Mucosa of stomach (tissue), 1 donor: Measurements from ENCODE around the gene TMEM86A.
A peak's percentile ranks its signal among the peaks of the same experiment; 100 is the strongest.
"Not testable (repeated sequence)": the region's sequence is repeated elsewhere in the genome, so short reads cannot be mapped to it uniquely, and the experiment has no call there.

Source experiments
- H3K27me3 ChIP-seq: one replicate; pipeline ENCODE4 v1.7.0; 2013; ENCODE audit warnings: mild to moderate bottlenecking, low read length; ENCODE audit not compliant: control insufficient read depth, insufficient read depth
- H3K36me3 ChIP-seq: one replicate; pipeline ENCODE4 v1.7.0; 2013; ENCODE audit warnings: low read length; ENCODE audit not compliant: control insufficient read depth, insufficient read depth
- H3K4me1 ChIP-seq: one replicate; pipeline ENCODE4 v1.7.0; 2013; ENCODE audit warnings: mild to moderate bottlenecking, low read length; ENCODE audit not compliant: control insufficient read depth, insufficient read depth
- H3K4me3 ChIP-seq: one replicate; pipeline ENCODE4 v1.7.0; 2013; ENCODE audit warnings: low read length
- H3K9ac ChIP-seq: one replicate; pipeline ENCODE4 v1.7.0; 2013; ENCODE audit warnings: mild to moderate bottlenecking, low read length, moderate library complexity
- H3K9me3 ChIP-seq: one replicate; pipeline ENCODE4 v1.7.0; 2013; ENCODE audit warnings: mild to moderate bottlenecking, low read length, moderate library complexity; ENCODE audit not compliant: control insufficient read depth
- donor health status: Pancreatic carcinoma.

TMEM86A gene

GRCh38 chr11:18681949-18682348 lies 16.6 kb upstream of the TMEM86A start:
- not testable (repeated sequence) for H3K9ac ChIP-seq, H3K9me3 ChIP-seq, H3K27me3 ChIP-seq, H3K4me3 ChIP-seq, H3K4me1 ChIP-seq, H3K36me3 ChIP-seq

- no peak overlapping the region for H3K4me3 ChIP-seq
Measured at GRCh38 chr11:18682466-18682865, 16.1 kb upstream of the TMEM86A start.

GRCh38 chr11:18684267-18684666 lies 14.3 kb upstream of the TMEM86A start:
- H3K9me3 ChIP-seq, result no peaks in the 10 kb centered on the region
- H3K36me3 ChIP-seq, result no peaks in the 10 kb centered on the region
- H3K4me3 ChIP-seq, result no peak overlapping the region
- no peak overlapping the region for H3K9ac ChIP-seq
- H3K27me3 ChIP-seq, result no peaks in the 10 kb centered on the region
- H3K4me1 ChIP-seq, result no peaks in the 10 kb centered on the region

More at GRCh38 chr11:18682466-18682865, 16.1 kb upstream of the TMEM86A start:
- Histone ChIP-seq H3K9ac (no peak overlapping the region), H3K36me3 (no peaks in the 10 kb centered on the region), H3K9me3 (no peaks in the 10 kb centered on the region), H3K27me3 (no peaks in the 10 kb centered on the region), H3K4me1 (no peaks in the 10 kb centered on the region)

GRCh38 chr11:18691467-18692140 lies 7.0 kb upstream of the TMEM86A start:
- H3K9ac ChIP-seq, H3K36me3 ChIP-seq, H3K9me3 ChIP-seq, H3K4me1 ChIP-seq, H3K4me3 ChIP-seq, H3K27me3 ChIP-seq: not testable (repeated sequence)

GRCh38 chr11:18692941-18693760 lies 5.4 kb upstream of the TMEM86A start:
- Histone ChIP-seq H3K9me3 (no peaks in the 10 kb centered on the region), H3K4me1 (no peaks in the 10 kb centered on the region), H3K4me3 (no peak overlapping the region), H3K36me3 (no peaks in the 10 kb centered on the region), H3K27me3 (no peaks in the 10 kb centered on the region), H3K9ac (no peak overlapping the region)

- no peaks in the 10 kb centered on the region for H3K9me3 ChIP-seq
- H3K27me3 ChIP-seq, result peaks cover 17% of the 10 kb centered on the region
- H3K36me3 ChIP-seq, result no peaks in the 10 kb centered on the region
- no peak overlapping the region for H3K9ac ChIP-seq
- no peak overlapping the region for H3K4me3 ChIP-seq
- H3K4me1 ChIP-seq, result peaks cover 10% of the 10 kb centered on the region
Measured at GRCh38 chr11:18696638-18697225, 1.8 kb upstream of the TMEM86A start.

- peaks cover 17% of the 10 kb centered on the region for H3K27me3 ChIP-seq
- peaks cover 10% of the 10 kb centered on the region for H3K4me1 ChIP-seq
- H3K9ac ChIP-seq, result no peak overlapping the region
- no peaks in the 10 kb centered on the region for H3K9me3 ChIP-seq
- no peak overlapping the region for H3K4me3 ChIP-seq
- no peaks in the 10 kb centered on the region for H3K36me3 ChIP-seq
Measured at GRCh38 chr11:18697576-18697975, 1.0 kb upstream of the TMEM86A start.

GRCh38 chr11:18699269-18699596 lies 654 bp downstream of the TMEM86A start:
- Histone ChIP-seq H3K9me3 (no peaks in the 10 kb centered on the region), H3K4me3 (peak overlapping the region; percentile 46), H3K9ac (peak overlapping the region; percentile 68), H3K27me3 (peaks cover 17% of the 10 kb centered on the region), H3K4me1 (peaks cover 10% of the 10 kb centered on the region), H3K36me3 (no peaks in the 10 kb centered on the region)

GRCh38 chr11:18699848-18700261 lies 1.3 kb downstream of the TMEM86A start:
- peak overlapping the region; percentile 68 for H3K9ac ChIP-seq
- no peaks in the 10 kb centered on the region for H3K36me3 ChIP-seq
- H3K9me3 ChIP-seq, result no peaks in the 10 kb centered on the region

GRCh38 chr11:18700375-18700774 lies 1.8 kb downstream of the TMEM86A start:
- H3K9ac ChIP-seq, result no peak overlapping the region
- H3K27me3 ChIP-seq, result peaks cover 17% of the 10 kb centered on the region
- peaks cover 17% of the 10 kb centered on the region for H3K4me1 ChIP-seq
- no peak overlapping the region for H3K4me3 ChIP-seq
- no peaks in the 10 kb centered on the region for H3K9me3 ChIP-seq
- no peaks in the 10 kb centered on the region for H3K36me3 ChIP-seq

More at GRCh38 chr11:18699848-18700261, 1.3 kb downstream of the TMEM86A start:
- Histone ChIP-seq H3K4me1 (peaks cover 12% of the 10 kb centered on the region), H3K27me3 (peaks cover 17% of the 10 kb centered on the region), H3K4me3 (no peak overlapping the region)

- H3K4me1 ChIP-seq, result peaks cover 22% of the 10 kb centered on the region
- no peak overlapping the region for H3K9ac ChIP-seq
Measured at GRCh38 chr11:18700872-18701271, 2.3 kb downstream of the TMEM86A start.

GRCh38 chr11:18701614-18702216 lies 3.1 kb downstream of the TMEM86A start:
- H3K4me3 ChIP-seq, result no peak overlapping the region
- H3K4me1 ChIP-seq, result peaks cover 23% of the 10 kb centered on the region
- no peaks in the 10 kb centered on the region for H3K36me3 ChIP-seq
- peaks cover 17% of the 10 kb centered on the region for H3K27me3 ChIP-seq
- H3K9me3 ChIP-seq, result no peaks in the 10 kb centered on the region
- no peak overlapping the region for H3K9ac ChIP-seq

More at GRCh38 chr11:18700872-18701271, 2.3 kb downstream of the TMEM86A start:
- H3K36me3 ChIP-seq, result no peaks in the 10 kb centered on the region
- no peak overlapping the region for H3K4me3 ChIP-seq
- peaks cover 17% of the 10 kb centered on the region for H3K27me3 ChIP-seq
- no peaks in the 10 kb centered on the region for H3K9me3 ChIP-seq
